ENCODE data around the gene SELENON. TPM values are rescaled to one million over a fixed set of nuclear protein-coding genes. Genes with fewer than 3 reads are reported as not detected.

The SELENON gene
- total and polyA plus RNA-seq, 7 donors, result 25.3 to 104 (median 39.3) TPM

DNA sequence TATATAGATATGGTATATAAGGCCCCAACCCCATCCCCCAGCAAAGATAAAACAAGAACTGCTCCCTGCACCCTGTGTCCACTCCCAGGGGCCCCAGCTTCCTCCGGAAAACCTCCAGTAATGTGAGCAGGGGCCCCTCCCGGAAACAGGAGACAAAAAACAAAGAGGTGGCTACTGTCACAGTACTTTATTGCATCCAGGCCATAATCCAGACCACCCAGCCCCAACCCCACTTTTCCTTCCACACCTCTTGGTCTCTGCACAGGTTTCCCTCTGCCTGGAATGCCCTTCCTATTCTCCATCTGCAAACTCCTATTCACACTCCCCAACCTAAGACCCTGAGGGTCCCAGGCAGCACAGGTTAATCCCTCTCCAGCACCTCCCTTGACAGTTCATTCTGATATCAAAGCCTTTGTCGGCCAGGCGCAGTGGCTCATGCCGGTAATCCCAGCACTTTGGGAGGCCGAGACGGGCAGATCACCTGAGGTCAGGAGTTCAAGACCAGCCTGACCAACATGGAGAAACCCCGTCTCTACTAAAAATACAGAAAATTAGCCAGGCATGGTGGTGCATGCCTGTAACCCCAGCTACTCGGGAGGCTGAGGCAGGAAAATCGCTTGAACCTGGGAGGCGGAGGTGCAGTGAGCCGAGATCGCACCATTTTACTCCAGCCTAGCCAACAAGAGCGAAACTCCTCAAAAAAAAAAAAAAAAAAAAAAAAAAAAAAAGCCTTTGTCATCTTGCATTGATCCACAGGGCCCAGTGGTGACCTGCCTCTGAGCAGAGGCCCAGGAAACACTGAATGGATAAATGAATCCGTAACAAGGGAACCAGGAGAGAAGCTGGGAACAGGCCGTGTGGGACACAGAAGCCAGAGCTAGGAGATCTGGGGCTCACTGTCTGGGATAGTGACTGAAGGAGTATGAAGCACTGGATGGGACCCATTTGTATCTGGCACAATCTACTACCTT, 61.6 kb downstream of the SELENON start:
- Histone ChIP-seq H3K36me3 (ENCODE audit: insufficient read depth in 1 of 2, low read depth in 1 of 2) (no peaks in the 10 kb centered on the region), H3K27ac (no peak overlapping the region), H3K27me3 (ENCODE audit: insufficient read depth in 3 of 3, low read length in 2 of 3) (no peaks in the 10 kb centered on the region), H3K4me1 (peaks cover 7% of the 10 kb centered on the region), H3K4me3 (no peak overlapping the region), H3K9me3 (no peaks in the 10 kb centered on the region)
- TF ChIP-seq, protein P1, sequence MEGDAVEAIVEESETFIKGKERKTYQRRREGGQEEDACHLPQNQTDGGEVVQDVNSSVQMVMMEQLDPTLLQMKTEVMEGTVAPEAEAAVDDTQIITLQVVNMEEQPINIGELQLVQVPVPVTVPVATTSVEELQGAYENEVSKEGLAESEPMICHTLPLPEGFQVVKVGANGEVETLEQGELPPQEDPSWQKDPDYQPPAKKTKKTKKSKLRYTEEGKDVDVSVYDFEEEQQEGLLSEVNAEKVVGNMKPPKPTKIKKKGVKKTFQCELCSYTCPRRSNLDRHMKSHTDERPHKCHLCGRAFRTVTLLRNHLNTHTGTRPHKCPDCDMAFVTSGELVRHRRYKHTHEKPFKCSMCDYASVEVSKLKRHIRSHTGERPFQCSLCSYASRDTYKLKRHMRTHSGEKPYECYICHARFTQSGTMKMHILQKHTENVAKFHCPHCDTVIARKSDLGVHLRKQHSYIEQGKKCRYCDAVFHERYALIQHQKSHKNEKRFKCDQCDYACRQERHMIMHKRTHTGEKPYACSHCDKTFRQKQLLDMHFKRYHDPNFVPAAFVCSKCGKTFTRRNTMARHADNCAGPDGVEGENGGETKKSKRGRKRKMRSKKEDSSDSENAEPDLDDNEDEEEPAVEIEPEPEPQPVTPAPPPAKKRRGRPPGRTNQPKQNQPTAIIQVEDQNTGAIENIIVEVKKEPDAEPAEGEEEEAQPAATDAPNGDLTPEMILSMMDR (IDR thresholded peaks at IDR 0.05), result no peak
- ATAC-seq, result no peak
- no peak for DNase-seq
- WGBS, 3 donors, result 71 to 79% (median 79%) methylated on average over 16 of the region's 16 CpGs
- intact Hi-C loops (cut with DNase I), result no loop called here

DNA sequence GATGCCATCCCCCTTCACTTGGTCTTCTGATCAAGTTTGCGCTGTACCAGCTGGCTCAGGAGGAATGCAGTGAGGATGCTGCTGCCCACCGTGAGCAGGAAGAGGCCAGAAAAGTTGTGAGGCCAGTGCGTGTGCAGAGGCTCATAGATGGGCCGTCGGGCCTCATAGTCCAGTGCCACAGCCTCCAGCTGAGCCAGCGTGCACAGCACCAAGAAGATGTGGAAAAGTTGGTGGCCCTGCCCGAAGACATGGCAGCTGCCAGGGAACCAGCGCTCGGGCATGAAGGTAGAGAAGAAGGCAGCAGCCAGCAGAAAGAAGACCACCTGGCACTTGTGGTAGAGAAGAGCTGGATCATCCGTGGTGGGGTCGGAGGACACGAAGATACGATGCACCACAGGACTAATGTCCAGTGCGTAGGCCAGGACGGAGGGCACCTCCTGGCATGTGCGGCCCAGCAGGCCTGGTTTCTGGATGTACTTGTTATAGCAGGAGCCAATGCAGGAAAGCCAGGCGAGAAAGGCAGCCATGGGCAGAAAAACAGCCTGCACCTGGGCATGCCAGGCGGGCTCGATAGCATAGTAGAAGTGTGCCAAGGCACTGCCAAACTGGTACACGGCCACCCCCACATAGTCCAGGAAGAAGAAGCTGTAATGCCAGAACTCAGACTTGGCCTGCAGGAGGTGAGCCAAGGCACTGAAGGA, 62.9 kb downstream of the SELENON start:
- ATAC-seq, result no peak
- no peak for DNase-seq
- Histone ChIP-seq H3K36me3 (ENCODE audit: insufficient read depth in 1 of 2, low read depth in 1 of 2) (no peaks in the 10 kb centered on the region), H3K9me3 (no peaks in the 10 kb centered on the region), H3K4me1 (peaks cover 7% of the 10 kb centered on the region), H3K27ac (no peak overlapping the region), H3K4me3 (no peak overlapping the region), H3K27me3 (ENCODE audit: insufficient read depth in 3 of 3, low read length in 2 of 3) (no peaks in the 10 kb centered on the region)
- TF ChIP-seq, protein P1 (IDR thresholded peaks at IDR 0.05), result no peak
- intact Hi-C loops (cut with DNase I), result no loop called here
- 74 to 92% (median 87%) methylated on average over 20 of the region's 20 CpGs for WGBS, 3 donors

DNA sequence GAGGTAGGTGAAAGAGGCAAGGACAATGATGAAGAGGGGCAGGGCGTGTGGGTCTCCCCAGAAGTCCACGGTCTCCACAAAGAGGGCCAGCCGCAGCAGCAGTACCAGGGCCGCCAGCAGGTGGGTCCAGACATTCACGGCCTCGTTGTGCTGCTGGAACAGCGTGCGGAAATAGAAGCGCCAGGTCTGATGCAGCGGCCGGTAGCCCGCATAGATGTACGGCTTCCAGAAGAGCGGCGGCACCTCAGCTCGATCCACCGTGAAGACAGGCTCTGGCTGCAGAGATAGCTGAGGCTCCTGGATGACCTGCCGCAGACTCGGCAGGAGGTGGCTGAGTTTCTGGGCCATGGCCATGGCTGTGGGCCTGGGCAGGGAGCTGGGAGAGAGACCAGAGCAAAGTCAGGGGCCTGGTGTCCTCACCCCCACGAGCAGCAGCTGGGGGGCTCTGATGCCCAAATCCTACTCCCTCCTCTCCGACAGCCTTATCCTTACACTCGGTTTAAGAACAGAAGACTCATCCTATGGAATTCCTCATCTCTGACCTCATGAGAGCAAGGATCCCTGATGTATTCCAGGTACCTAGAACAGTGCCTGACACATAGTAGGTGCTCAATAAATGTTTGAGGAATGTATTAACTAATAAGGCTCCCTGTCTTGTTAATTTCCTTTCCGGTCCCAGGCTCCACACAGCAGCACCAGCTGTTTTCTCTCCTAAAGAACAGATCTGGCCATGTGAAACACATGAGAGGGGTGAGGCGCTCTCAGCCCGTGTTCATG, 63.7 kb downstream of the SELENON start:
- DNase-seq, result no peak
- H3K27ac ChIP-seq, result no peak overlapping the region
- no peaks in the 10 kb centered on the region for H3K27me3 ChIP-seq (ENCODE audit: insufficient read depth in 3 of 3, low read length in 2 of 3)
- intact Hi-C loops (cut with DNase I), result no loop called here
- 89 to 92% (median 89%) methylated on average over 25 of the region's 25 CpGs for WGBS, 3 donors
- H3K4me3 ChIP-seq, result no peak overlapping the region
- H3K4me1 ChIP-seq, result peaks cover 3% of the 10 kb centered on the region
- no peak for ATAC-seq
- TF ChIP-seq, protein P1 (IDR thresholded peaks at IDR 0.05), result no peak
- H3K9me3 ChIP-seq, result no peaks in the 10 kb centered on the region
- no peaks in the 10 kb centered on the region for H3K36me3 ChIP-seq (ENCODE audit: insufficient read depth in 1 of 2, low read depth in 1 of 2)

DNA sequence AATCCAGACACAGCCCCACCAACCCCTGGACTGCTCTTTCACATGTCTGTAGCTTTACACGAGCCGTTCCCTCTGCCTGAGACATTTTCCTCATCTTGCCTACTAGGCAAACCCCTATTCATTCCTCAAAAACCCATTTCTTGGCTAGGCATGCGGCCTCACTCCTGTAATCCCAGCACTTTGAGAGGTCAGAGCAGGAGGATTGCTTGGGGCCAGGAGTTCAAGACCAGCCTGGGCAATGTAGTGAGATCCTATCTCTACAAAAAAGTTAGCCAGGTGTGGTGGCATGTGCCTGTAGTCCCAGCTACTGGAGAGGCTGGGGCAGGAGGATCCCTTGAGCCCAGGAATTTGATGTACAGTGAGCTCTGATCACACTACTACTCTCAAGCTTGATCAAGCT, 64.4 kb downstream of the SELENON start:
- Histone ChIP-seq H3K4me1 (no peaks in the 10 kb centered on the region), H3K4me3 (no peak overlapping the region), H3K9me3 (no peaks in the 10 kb centered on the region), H3K27ac (no peak overlapping the region), H3K36me3 (ENCODE audit: insufficient read depth in 1 of 2, low read depth in 1 of 2) (no peaks in the 10 kb centered on the region), H3K27me3 (ENCODE audit: insufficient read depth in 3 of 3, low read length in 2 of 3) (no peaks in the 10 kb centered on the region)
- TF ChIP-seq, protein P1 (IDR thresholded peaks at IDR 0.05), result no peak
- DNase-seq (no peak), ATAC-seq (no peak)
- intact Hi-C loops (cut with DNase I), result no loop called here
- 88 to 94% (median 91%) methylated on average over 3 of the region's 3 CpGs for WGBS, 3 donors
